Stimulated activated CD8-positive, alpha-beta memory T cell treated with anti-CD3 and anti-CD28 coated beads, Interleukin-15, amount 100 ng/mL, for 1 hour (primary cell): ENCODE data around the gene CHAT.
A peak's percentile ranks its signal among the peaks of the same experiment; 100 is the strongest.

Experiments used
- DNase-seq: peaks from one replicate; pipeline ENCODE4 v3.0.0-alpha.2; 2020; ENCODE audit warnings: low read depth

CHAT gene

DNA sequence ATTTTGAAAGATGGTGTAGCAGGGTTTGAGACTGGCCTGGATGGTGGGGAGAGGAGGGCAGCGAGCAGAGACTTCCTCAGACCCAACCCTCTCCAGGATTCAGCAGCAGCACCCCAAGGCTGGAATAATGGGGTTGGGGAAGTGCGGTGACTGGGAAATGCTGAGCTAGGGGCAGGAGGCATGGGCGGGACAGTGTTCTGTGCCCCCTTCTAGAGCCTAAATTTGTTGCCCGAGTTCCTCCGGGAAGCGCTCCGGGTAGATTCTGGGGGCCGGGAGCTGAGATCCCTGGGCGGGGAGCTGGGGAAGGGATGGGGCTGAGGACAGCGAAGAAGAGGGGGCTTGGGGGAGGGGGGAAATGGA is at the start of gene CHAT:
CHAT (plus strand) TSS at position 156 of the 360 bp plus-strand sequence; CDS start at position 309, 153 bp downstream.
- DNase-seq, result no peak

- no peak for DNase-seq
Observed at GRCh38 chr10:49564461-49565009, 49.3 kb upstream of the CHAT start.

GRCh38 chr10:49567810-49568209 is 46.0 kb upstream of the CHAT start:
- DNase-seq, result no peak

DNA sequence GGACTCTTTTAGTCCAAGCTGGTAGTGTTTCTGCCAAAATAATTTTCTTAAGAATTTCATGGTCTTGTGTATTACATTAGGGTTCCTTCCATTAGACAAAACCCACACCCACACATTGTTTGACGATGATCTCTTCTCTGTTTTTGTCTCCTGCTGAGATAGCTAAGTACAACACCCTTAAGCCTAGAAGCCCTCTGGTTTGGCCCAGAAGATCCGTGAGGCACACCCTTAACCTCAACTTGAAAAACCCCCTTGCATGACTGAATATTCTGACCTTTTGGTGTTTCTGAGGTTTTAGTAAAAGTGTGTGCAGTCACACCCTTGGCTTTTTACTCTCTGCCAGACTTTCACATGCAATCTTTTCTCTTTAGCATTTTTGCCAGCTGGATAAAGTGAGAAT is 45.6 kb upstream of the CHAT start:
- no peak for DNase-seq

DNA sequence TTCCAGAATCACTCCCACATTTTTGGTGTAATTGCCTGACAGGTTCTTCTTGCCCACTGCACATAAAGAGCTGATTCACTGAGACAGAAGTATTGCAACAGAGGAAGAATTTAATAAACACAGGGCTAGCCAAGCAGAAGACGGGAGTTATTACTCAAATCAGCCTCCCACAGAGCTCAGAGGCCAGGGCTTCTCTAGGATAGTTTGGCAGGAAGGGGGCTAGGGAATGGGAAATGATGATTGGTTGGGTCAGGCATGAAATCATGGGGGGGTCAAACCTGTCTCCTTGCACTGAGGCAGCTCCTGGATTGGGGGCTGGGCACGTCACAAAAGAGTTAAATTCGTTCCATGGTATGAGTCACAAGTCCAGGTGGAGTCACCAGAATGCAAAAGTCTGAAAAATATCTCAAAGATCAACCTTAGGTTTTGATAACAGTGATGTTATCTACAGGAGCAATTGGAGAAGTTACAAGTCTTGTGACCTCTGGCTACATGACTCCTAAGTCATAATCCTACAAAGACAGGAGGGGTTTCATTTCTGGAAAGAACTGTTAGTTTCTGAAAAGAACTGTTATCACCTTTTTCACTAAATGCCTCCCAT is 44.7 kb upstream of the CHAT start:
- DNase-seq, result no peak

DNA sequence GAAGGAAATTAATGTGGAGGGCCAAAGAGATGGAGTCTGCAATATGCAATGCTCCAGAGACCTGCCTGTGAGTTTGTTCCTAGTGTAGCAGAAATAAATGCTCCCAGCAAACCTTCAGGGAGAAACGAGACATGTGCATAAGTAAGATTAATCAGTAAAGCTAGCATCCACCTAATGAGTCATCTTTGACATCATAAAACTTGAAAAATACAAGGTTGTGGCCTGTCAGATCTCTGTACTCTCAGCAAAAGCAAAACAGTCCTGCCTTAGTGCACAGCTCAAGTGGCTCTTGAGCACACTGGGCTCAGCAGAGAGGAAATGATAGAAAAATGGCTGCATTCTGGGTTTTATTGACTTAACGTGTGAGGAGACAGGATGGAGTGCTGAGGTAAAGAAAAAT is 42.4 kb upstream of the CHAT start:
- no peak for DNase-seq

- no peak for DNase-seq
Observed at GRCh38 chr10:49572594-49573114, 41.2 kb upstream of the CHAT start.

- no peak for DNase-seq
Observed at GRCh38 chr10:49575489-49576072, 38.3 kb upstream of the CHAT start.

DNA sequence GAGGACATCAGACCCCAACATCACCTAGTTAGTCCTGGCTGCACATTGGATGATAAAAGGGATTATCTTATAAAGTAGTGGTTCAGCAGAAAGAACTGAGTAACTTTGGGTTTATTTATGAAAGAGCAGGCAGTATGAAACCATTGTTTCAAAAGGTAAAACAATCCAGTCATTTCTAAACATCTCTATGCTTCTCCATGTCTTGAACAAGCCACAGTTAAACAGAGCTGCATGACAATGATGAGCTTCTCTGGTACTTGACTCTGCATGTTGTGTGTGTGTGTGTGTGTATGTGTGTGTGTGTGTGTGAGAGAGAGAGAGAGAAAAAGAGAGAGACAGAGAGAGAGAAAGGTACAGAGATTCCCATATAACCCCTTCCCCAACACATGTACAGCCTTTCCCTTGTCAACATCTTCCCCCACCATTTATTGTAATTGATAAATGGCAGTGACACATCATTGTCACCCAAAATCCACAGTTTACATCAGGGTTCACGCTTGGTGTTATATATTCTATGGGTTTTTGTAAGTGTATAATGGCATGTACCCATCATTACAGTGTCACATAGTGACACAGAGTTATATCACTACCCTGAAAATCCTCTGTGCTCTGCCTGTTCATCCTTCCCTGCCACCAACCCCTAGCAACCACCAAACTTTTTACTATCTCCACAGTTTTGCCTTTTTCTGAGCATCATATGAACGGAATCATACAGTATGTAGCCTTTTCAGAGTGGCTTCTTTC is 36.5 kb upstream of the CHAT start:
- no peak for DNase-seq

DNA sequence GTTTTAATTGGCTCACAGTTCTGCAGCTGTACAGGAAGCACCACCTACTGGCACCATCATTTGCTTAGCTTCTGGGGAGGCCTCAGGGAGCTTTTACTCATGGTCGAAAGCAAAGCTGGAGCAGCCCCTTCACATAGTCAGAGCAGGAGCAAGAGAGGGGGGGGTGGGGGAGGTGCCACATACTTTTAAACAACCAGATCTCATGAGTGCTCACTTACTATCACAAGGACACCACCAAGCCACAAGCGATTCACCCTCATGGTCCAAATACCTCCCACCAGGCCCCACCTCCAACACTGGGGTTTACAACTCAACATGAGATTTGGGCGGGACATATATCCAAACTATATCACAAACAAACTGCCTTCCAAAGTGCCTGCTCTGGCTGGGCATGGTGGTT is 35.4 kb upstream of the CHAT start:
- DNase-seq, result no peak

DNA sequence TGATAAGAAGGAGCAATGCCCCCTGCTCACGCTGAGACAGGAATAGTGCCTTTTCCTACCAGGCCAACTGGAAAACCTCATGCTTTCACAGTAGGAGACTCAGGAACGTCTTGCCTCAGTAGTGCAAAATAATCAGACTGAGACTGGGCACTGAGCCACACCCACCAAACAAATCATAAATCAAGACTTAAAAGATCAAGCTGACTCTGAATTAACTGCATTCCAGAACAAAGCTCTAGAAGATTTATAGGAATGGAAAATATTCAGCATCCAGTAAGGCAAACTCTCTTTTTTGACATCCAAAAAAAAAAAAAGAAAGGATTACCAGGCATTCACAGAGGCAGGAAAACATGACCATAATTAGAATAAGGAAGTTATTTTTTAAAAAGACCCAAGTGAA is 34.2 kb upstream of the CHAT start:
- no peak for DNase-seq

GRCh38 chr10:49585387-49585786 is 28.4 kb upstream of the CHAT start:
- DNase-seq, result no peak

- DNase-seq, result no peak
Observed at GRCh38 chr10:49587981-49588380, 25.9 kb upstream of the CHAT start.

DNA sequence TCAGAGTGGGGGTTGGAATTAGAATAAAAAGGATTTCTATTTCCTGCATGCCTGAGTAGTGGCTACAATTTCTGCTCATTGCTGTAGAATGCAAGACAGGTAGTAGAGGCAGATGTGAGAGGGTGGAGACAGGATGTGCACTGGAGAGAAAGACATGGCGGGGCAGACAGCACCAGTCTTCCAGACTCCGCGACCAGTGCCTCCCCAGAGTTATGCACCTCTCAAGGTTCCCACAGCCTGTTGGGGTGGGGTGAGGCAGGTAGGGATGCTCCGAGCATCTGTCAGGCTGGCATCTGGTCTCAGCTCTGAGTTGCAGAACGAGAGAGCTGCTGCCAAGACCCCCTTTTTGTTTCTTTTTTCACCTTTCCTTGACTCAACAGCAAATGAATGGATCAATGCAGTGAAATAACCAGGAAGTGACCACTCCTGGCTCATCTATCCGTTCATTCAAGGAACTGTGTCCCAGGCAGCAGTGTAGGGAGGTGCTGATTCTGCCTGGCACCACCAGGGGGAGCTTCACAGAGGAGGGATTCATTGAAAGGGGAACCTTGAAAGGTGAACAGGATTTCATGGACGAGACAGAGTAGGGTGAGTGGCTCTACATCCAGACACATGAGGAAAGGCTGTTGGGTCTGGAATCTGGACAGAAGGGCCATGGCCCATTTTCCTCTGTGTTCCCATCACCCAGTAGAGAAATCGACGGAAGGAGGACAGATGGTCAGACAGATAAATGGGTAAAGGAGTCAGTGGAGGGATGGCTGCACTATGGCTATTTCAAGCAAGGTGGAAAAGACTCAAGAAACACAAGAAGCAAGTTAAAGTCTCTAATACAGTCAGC is 20.9 kb upstream of the CHAT start:
- DNase-seq, result peak; percentile 31

- no peak for DNase-seq
Observed at GRCh38 chr10:49593564-49593875, 20.3 kb upstream of the CHAT start.

GRCh38 chr10:49593998-49594397 is 19.8 kb upstream of the CHAT start:
- no peak for DNase-seq

DNA sequence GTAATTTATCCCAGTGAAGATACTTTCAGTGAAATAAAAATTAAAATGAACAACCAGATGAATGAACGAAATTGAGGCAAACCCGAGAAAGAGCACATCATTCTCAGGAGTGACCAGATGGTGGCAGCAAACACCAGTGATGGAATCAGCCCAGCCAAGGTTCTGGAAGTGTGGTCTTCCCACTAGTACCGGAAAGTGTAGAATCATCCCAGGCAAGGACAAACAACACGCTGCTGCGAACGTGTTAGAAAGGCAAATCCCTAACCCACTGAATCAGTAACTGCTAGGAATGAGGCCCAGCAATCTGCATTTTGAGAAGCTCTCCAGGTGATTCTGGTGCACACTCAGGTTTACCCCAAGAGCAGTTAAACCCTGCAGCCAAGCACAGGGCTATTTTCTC is 19.2 kb upstream of the CHAT start:
- no peak for DNase-seq

DNA sequence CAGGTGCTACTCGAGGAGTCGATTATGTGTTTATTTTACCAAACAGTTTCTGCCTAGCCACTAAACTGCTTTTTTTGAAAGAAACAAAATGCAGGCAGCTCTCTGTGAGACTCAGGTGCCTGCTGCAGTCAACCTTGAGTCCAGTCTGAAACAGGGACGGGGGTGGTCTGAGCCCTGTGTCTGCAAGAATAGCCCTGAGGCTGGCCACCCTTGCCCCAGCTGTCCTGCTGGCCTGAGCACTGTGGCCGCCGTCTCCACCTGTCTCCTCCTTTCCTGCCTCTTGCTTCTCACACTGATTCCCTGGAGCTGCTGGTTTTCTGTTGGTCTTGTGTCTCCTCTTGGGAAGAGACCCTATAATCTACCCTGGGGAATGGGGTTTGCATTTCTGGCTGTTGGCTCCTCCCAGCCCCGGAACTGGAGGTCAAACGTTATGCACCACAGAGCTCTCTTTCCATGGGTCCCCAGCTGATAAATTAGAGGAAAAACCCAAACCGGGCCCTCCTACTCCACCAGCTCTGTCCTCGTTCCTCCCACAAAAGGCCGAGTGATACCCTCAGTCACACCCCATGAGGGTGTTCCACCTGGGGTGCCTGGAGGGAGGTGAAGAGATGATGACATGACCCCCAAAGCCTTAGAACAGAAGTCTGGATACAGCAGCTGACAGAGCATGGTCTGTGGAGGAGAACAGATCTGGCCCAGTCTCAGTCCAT is 18.7 kb upstream of the CHAT start:
- DNase-seq, result no peak

DNA sequence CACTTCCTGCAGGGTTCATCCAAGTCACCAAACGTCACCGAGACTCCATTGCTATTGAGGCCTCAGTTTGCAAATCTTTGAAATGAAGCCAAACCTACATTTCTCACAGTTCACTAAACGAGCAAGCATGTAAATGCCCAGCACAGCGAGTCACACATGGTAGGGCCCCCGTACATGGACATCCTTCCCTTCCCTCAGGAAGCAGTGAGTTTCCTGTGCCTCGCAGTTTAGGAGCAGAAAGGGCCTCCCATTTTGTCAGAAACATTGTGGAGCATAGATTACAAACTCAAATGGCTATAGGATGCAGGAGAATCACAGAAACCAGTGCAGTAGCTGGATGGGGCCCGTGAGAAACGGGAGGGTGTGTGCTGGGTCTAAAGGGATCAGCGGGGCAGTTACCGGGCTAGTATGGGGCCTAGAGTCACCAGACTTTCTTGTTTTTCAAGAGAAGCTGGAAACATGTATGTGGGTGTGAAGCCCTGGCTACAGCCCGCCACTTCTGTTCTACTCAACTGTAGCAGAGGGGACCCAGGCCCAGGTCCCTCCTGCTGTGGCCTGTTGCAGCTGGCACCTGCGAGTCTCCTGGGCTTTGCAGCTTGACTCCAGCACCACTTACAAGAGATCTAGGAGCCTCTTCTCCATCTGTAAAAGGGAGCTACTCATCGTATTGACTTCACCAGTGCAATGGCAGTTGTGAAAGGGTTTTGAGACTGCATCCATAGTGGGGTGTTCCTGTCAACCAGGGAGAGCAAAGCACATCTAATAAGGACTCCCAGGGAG is 17.9 kb upstream of the CHAT start:
- no peak for DNase-seq

DNA sequence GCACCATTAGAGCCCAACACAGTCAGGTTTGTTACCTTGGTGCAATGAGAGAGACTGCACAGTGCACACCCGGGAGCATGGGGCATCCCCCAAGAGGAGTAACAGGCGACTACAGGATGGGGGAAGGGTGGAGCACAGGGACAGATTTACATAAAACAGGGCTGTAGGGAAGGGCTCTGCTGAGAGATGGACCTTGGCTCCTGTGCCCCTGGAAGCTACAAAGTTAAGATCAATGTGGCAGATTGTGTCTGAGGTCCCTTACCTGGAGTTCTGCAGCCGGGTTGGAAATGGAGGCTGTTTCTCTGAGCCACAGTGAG is 17.4 kb upstream of the CHAT start:
- DNase-seq, result no peak

- no peak for DNase-seq
Observed at GRCh38 chr10:49596836-49597235, 17.0 kb upstream of the CHAT start.
